ENCODE measurements around the gene COL24A1. TPM values are rescaled to one million over a fixed set of nuclear protein-coding genes. Genes with fewer than 3 reads are reported as not detected.

Gene COL24A1
- total RNA-seq, 1 experiment from 2014 or later = 0.35 TPM

DNA sequence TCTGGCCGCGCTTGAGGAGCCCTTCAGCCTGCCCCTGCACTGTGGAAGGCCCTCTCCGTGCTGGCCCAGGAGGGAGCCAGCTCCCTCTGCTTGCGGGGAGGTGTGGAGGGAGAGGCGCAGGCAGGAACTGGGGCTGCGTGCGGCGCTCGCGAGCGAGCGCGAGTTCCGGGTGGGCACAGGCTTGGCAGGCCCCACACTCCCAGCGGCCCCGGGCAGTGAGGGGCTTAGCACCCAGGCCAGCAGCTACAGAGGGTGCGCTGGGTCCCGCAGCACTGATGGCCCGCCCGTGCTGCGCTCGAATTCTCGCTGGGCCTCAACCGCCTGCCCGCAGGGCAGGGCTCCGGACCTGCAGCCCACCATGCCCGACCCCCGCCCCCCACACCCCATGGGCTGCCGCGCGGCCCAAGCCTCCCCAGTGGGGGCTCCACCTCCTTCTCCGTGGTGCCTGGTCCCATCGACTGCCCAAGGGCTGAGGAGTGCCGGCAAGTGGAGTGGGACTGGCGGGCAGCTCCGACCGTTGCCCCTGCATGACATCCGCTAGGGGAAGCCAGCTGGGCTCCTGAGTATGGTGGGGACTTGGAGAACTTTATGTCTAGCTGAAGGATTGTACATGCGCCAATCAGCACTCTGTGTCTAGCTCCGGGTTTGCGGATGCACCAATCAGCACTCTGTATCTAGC, 46.0 kb downstream of the COL24A1 start:
- Histone ChIP-seq H3K9ac (ENCODE audit: extremely low read depth, insufficient read length, low read length) (no peak overlapping the region), H3K23me2 (ENCODE audit: insufficient read length, low read depth, low read length, poor library complexity, severe bottlenecking) (no peaks in the 10 kb centered on the region), H2BK20ac (ENCODE audit: low read depth, low read length, poor library complexity, severe bottlenecking) (no peak overlapping the region), H2BK120ac (ENCODE audit: low read depth, low read length, poor library complexity, severe bottlenecking) (no peak overlapping the region), H3K4ac (ENCODE audit: low read depth, low read length) (no peak overlapping the region), H3K14ac (ENCODE audit: insufficient read depth, low read length) (no peak overlapping the region), H4K8ac (replicated peaks; ENCODE audit: insufficient read length, low read depth, low read length) (no peak overlapping the region), H3K4me2 (ENCODE audit: insufficient read depth, insufficient read length, low read length) (no peak overlapping the region), H2BK15ac (ENCODE audit: low read depth, low read length) (no peak overlapping the region), H3K18ac (ENCODE audit: insufficient read length, low read depth, low read length) (no peak overlapping the region), H3K27ac (ENCODE audit: insufficient read length, low read depth, low read length) (no peak overlapping the region), H2AFZ (ENCODE audit: low read length) (no peak overlapping the region), H3K23ac (ENCODE audit: insufficient read length, low read depth, low read length) (no peak overlapping the region), H4K20me1 (ENCODE audit: control insufficient read depth, insufficient read depth, insufficient read length) (no peaks in the 10 kb centered on the region), H4K5ac (ENCODE audit: insufficient read length, low read depth, low read length) (no peak overlapping the region), H2BK5ac (ENCODE audit: insufficient read length, low read length) (no peak overlapping the region), H3K56ac (ENCODE audit: insufficient read length, low read depth, low read length) (no peak overlapping the region), H3K9me3 (ENCODE audit: control insufficient read depth, low read depth, low read length) (no peaks in the 10 kb centered on the region), H2BK12ac (ENCODE audit: insufficient read length, low read depth, low read length) (no peak overlapping the region), H3T11ph (ENCODE audit: low read length) (no peak overlapping the region), H3K27me3 (ENCODE audit: insufficient read depth, low read length) (no peaks in the 10 kb centered on the region), H3K79me1 (ENCODE audit: insufficient read depth, low read depth, low read length, poor library complexity, severe bottlenecking) (no peaks in the 10 kb centered on the region), H3K79me2 (ENCODE audit: insufficient read depth, low read length) (no peaks in the 10 kb centered on the region), H2AK5ac (ENCODE audit: insufficient read length, low read length) (no peak overlapping the region), H3K4me1 (ENCODE audit: insufficient read depth, low read length) (no peaks in the 10 kb centered on the region), H4K91ac (ENCODE audit: insufficient read length, low read depth, low read length) (no peak overlapping the region)
- H3K4me1 Mint-ChIP-seq = no peaks in the 10 kb centered on the region
- TF ChIP-seq, protein P1, sequence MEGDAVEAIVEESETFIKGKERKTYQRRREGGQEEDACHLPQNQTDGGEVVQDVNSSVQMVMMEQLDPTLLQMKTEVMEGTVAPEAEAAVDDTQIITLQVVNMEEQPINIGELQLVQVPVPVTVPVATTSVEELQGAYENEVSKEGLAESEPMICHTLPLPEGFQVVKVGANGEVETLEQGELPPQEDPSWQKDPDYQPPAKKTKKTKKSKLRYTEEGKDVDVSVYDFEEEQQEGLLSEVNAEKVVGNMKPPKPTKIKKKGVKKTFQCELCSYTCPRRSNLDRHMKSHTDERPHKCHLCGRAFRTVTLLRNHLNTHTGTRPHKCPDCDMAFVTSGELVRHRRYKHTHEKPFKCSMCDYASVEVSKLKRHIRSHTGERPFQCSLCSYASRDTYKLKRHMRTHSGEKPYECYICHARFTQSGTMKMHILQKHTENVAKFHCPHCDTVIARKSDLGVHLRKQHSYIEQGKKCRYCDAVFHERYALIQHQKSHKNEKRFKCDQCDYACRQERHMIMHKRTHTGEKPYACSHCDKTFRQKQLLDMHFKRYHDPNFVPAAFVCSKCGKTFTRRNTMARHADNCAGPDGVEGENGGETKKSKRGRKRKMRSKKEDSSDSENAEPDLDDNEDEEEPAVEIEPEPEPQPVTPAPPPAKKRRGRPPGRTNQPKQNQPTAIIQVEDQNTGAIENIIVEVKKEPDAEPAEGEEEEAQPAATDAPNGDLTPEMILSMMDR (conservative IDR thresholded peaks at IDR 0.05) = no peak
- H3K36me3 Mint-ChIP-seq (ENCODE audit: insufficient read depth in 1 of 3, low read depth in 3 of 3) = peaks cover 0 to 1% (median 0%) of the 10 kb centered on the region in 3 experiments; a peak in 1 of 7 replicates
- no peak overlapping the region for H3K27ac Mint-ChIP-seq
- H3K9me3 Mint-ChIP-seq = no peaks in the 10 kb centered on the region
- DNase-seq = no peak
- no peaks in the 10 kb centered on the region for H3K27me3 Mint-ChIP-seq (ENCODE audit: low read depth)
- WGBS (ENCODE audit: extremely low coverage, insufficient read length, low lambda C conversion rate) = no CpG with 5 or more reads among the region's 41 CpGs
- H3K4me3 Mint-ChIP-seq = no peak overlapping the region
